ENCODE data around the gene MEIS1. TPM values are rescaled to one million over a fixed set of nuclear protein-coding genes. Genes with fewer than 3 reads are reported as not detected.

Gene MEIS1
- total RNA-seq, 1 experiment from 2014 or later, result 11.5 TPM

- DNase-seq, result no peak
- Mint-ChIP-seq H3K9me3 (ENCODE audit: low read depth, unreplicated experiment) (no peaks in the 10 kb centered on the region), H3K36me3 (ENCODE audit: insufficient read depth, unreplicated experiment) (no peaks in the 10 kb centered on the region), H3K4me3 (ENCODE audit: low read depth, unreplicated experiment) (no peak overlapping the region), H3K4me1 (ENCODE audit: low read depth, unreplicated experiment) (peaks cover 10% of the 10 kb centered on the region), H3K27me3 (ENCODE audit: unreplicated experiment) (no peaks in the 10 kb centered on the region), H3K27ac (ENCODE audit: unreplicated experiment) (no peak overlapping the region)
- intact Hi-C loops (cut with micrococcal nuclease; ENCODE audit: unreplicated experiment), result no loop called here
- CTCF ChIA-PET, result no interaction called here
- TF ChIP-seq, protein P1, sequence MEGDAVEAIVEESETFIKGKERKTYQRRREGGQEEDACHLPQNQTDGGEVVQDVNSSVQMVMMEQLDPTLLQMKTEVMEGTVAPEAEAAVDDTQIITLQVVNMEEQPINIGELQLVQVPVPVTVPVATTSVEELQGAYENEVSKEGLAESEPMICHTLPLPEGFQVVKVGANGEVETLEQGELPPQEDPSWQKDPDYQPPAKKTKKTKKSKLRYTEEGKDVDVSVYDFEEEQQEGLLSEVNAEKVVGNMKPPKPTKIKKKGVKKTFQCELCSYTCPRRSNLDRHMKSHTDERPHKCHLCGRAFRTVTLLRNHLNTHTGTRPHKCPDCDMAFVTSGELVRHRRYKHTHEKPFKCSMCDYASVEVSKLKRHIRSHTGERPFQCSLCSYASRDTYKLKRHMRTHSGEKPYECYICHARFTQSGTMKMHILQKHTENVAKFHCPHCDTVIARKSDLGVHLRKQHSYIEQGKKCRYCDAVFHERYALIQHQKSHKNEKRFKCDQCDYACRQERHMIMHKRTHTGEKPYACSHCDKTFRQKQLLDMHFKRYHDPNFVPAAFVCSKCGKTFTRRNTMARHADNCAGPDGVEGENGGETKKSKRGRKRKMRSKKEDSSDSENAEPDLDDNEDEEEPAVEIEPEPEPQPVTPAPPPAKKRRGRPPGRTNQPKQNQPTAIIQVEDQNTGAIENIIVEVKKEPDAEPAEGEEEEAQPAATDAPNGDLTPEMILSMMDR (IDR thresholded peaks at IDR 0.05; ENCODE audit: unreplicated experiment), result no peak
- no TSS peak for BruUV-seq (replicated peaks)
These were observed 134.5 kb downstream of the MEIS1 start for GRCh38 chr2:66569321-66569851.

- DNase-seq, result no peak
- Mint-ChIP-seq H3K27me3 (ENCODE audit: unreplicated experiment) (no peaks in the 10 kb centered on the region), H3K4me3 (ENCODE audit: low read depth, unreplicated experiment) (no peak overlapping the region), H3K4me1 (ENCODE audit: low read depth, unreplicated experiment) (peaks cover 11% of the 10 kb centered on the region), H3K36me3 (ENCODE audit: insufficient read depth, unreplicated experiment) (peaks cover 5% of the 10 kb centered on the region), H3K27ac (ENCODE audit: unreplicated experiment) (no peak overlapping the region), H3K9me3 (ENCODE audit: low read depth, unreplicated experiment) (no peaks in the 10 kb centered on the region)
- TF ChIP-seq, protein P1 (IDR thresholded peaks at IDR 0.05; ENCODE audit: unreplicated experiment), result no peak
- CTCF ChIA-PET, result no interaction called here
- BruUV-seq (replicated peaks), result no TSS peak
- intact Hi-C loops (cut with micrococcal nuclease; ENCODE audit: unreplicated experiment), result loop anchor here (10.0 kb wide), 2 partner anchors 925 to 1275 kb away; no protein-coding TSS in a partner anchor
These were observed 135.0 kb downstream of the MEIS1 start for GRCh38 chr2:66569974-66570373.

DNA sequence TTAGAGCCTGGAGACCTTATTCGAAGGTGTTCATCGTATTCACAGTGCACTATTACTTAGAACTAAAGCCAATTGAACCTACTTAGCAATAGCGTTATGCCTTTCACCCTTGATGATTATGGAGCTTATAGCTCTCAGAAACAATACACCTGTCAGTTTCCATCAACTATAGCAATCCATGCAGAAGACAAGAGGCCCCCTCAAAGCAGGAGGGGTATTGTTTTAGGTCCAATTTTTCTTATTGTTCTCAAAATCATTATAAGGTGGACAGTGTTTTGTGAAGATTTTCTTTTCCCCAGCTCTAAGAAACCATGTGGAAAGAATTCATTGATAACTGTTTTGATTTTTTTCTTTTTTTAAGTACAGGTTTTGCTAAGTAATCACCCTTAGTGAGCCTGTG lies 135.5 kb downstream of the MEIS1 start:
- no TSS peak for BruUV-seq (replicated peaks)
- Mint-ChIP-seq H3K27me3 (ENCODE audit: unreplicated experiment) (no peaks in the 10 kb centered on the region), H3K4me1 (ENCODE audit: low read depth, unreplicated experiment) (peaks cover 11% of the 10 kb centered on the region), H3K4me3 (ENCODE audit: low read depth, unreplicated experiment) (no peak overlapping the region), H3K27ac (ENCODE audit: unreplicated experiment) (no peak overlapping the region), H3K36me3 (ENCODE audit: insufficient read depth, unreplicated experiment) (peaks cover 10% of the 10 kb centered on the region), H3K9me3 (ENCODE audit: low read depth, unreplicated experiment) (no peaks in the 10 kb centered on the region)
- CTCF ChIA-PET, result no interaction called here
- intact Hi-C loops (cut with micrococcal nuclease; ENCODE audit: unreplicated experiment), result loop anchor here (10.0 kb wide), 2 partner anchors 926 to 1274 kb away; no protein-coding TSS in a partner anchor
- DNase-seq, result no peak
- TF ChIP-seq, protein P1 (IDR thresholded peaks at IDR 0.05; ENCODE audit: unreplicated experiment), result no peak

- no peak overlapping the region for H3K4me3 Mint-ChIP-seq (ENCODE audit: low read depth, unreplicated experiment)
- TF ChIP-seq, protein P1 (IDR thresholded peaks at IDR 0.05; ENCODE audit: unreplicated experiment), result no peak
- H3K27ac Mint-ChIP-seq (ENCODE audit: unreplicated experiment), result no peak overlapping the region
- CTCF ChIA-PET, result interaction anchor here (0.6 kb wide), 1 partner anchor 188 kb away, joined by 5 read pairs; no protein-coding TSS in a partner anchor
- BruUV-seq (replicated peaks), result no TSS peak
- H3K9me3 Mint-ChIP-seq (ENCODE audit: low read depth, unreplicated experiment), result no peaks in the 10 kb centered on the region
- peaks cover 23% of the 10 kb centered on the region for H3K36me3 Mint-ChIP-seq (ENCODE audit: insufficient read depth, unreplicated experiment)
- H3K4me1 Mint-ChIP-seq (ENCODE audit: low read depth, unreplicated experiment), result peaks cover 17% of the 10 kb centered on the region
- intact Hi-C loops (cut with micrococcal nuclease; ENCODE audit: unreplicated experiment), result loop anchor here (10.0 kb wide), 2 partner anchors 927 to 1273 kb away; no protein-coding TSS in a partner anchor
- no peaks in the 10 kb centered on the region for H3K27me3 Mint-ChIP-seq (ENCODE audit: unreplicated experiment)
- no peak for DNase-seq
These were observed 137.0 kb downstream of the MEIS1 start for GRCh38 chr2:66571918-66572317.

Data from Calu3 (cell line).